Sigmoid colon (tissue), 4 donors: Measurements from ENCODE around the gene UBE3C.

Experiments
- CTCF ChIP-seq, 4 experiments: fragments of 450-650 bp in 3 of 4; fragments of 200-600 bp in 1 of 4; IDR thresholded peaks; one replicate each; pipeline ENCODE4 v1.5.1; 2016 to 2019; ENCODE audit warnings: antibody characterized with exemption in 4 of 4, mild to moderate bottlenecking in 3 of 4, moderate library complexity in 2 of 4
- EP300 ChIP-seq, 4 donors: sonication (generic); formaldehyde crosslinking; IDR thresholded peaks; one replicate each; pipeline ENCODE4 v1.6.1; 2017; ENCODE audit warnings: antibody characterized with exemption in 4 of 4
- POLR2A ChIP-seq, 2 donors: fragments of 450-650 bp; IDR thresholded peaks; one replicate each; pipeline ENCODE4 v1.6.1; 2016; ENCODE audit warnings: antibody characterized with exemption in 2 of 2, mild to moderate bottlenecking in 2 of 2, moderate library complexity in 2 of 2
- POLR2AphosphoS5 ChIP-seq, 4 donors: sonication (generic); formaldehyde crosslinking; IDR thresholded peaks; one replicate each; pipeline ENCODE4 v1.6.1; 2017; ENCODE audit warnings: antibody characterized with exemption in 4 of 4

GRCh38 chr7:157111311-157111710 is 27.4 kb upstream of the UBE3C start:
- TF ChIP-seq CTCF (IDR thresholded peaks at IDR 0.05) (no peak), POLR2A (IDR thresholded peaks at IDR 0.05) (no peak), POLR2AphosphoS5 (IDR thresholded peaks at IDR 0.05) (no peak), EP300 (IDR thresholded peaks at IDR 0.05) (no peak)
